Measurements from ENCODE around the gene CFAP68.

Gene CFAP68

DNA sequence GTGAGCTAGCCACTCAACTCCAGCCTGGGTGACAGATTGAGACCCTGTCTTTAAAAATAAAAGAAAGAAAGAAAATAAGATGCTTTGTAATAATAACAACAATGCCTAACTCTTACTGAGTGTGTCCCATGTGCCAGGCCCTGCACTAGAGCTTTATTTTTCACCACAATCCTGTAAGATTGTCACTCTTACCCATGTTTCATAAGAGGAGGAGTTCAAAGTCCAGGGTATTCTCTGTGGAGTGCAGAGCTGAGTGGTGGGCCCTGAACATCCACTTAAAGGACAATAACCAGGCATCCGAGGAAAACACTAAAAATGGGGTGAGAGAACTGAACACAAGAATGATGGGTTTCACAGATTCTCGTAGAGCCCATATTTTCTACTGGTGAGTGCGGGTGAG lies 38.4 kb downstream of the CFAP68 start:
- Histone ChIP-seq H3K27ac (ENCODE audit: low read length) (no peak overlapping the region), H3K36me3 (ENCODE audit: control insufficient read depth in 2 of 2, insufficient read depth in 2 of 2, low read length in 2 of 2) (no peaks in the 10 kb centered on the region), H3K9me3 (ENCODE audit: control insufficient read depth in 2 of 2, low read length in 2 of 2) (no peaks in the 10 kb centered on the region), H3K4me1 (ENCODE audit: control insufficient read depth, insufficient read depth, low read length) (peaks cover 16% of the 10 kb centered on the region), H3K9ac (ENCODE audit: low read length in 2 of 2) (no peak overlapping the region), H3K27me3 (ENCODE audit: control insufficient read depth in 1 of 2, insufficient read depth in 2 of 2, low read length in 2 of 2) (no peaks in the 10 kb centered on the region), H3K4me3 (ENCODE audit: low read length in 2 of 2) (no peak overlapping the region)

DNA sequence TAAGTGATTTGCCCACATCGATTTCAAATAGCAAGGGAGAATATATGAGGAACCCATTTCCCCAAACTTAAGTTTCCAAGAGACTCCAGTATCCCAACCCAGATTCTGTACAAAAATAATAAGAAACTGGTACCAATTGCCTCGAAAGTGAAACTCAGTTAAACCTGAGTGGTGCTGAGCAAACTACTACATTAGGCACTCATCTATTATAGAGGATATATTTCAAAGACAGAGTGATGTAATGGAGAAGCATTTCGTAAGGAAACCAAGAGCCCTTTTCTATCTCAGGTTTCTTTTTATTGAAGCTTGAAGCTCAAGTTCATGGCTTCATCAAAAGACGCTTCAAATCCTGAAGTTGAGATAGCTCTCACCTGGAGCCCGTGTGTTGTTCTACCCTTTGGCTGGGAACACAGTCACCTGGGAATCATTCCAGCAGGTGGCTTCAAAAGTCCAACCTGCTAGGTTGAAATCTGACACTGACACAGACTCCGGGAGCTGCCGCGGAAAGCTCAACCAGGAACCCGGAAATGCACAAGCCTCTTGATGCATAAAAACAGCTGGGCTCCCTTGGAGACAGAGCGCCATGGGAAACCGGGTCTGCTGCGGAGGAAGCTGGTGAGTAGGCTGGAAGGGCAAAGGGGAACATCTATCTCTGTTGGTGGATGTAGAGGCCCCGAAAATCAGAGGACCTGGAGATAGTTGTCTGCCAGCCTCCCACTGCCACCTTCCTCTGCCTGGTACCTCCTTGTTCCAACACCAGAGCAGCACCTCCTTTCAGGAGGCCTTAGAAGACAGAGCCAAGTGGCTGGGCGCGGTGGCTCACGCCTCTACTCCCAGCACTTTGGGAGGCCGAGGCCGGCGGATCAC lies 39.3 kb downstream of the CFAP68 start, which contains the start of gene C11orf52:
C11orf52 (plus strand) TSS at position 524 of the 867 bp plus-strand sequence; CDS start at position 584, 60 bp downstream.
- H3K27me3 ChIP-seq (ENCODE audit: control insufficient read depth in 1 of 2, insufficient read depth in 2 of 2, low read length in 2 of 2) = no peaks in the 10 kb centered on the region
- no peak within 1 kb of the TSS for H3K27ac ChIP-seq (ENCODE audit: low read length)
- no peaks in the 10 kb centered on the region for H3K9me3 ChIP-seq (ENCODE audit: control insufficient read depth in 2 of 2, low read length in 2 of 2)
- peaks cover 18% of the 10 kb centered on the region for H3K4me1 ChIP-seq (ENCODE audit: control insufficient read depth, insufficient read depth, low read length)
- no peak within 1 kb of the TSS for H3K9ac ChIP-seq (ENCODE audit: low read length in 2 of 2)
- no peak within 1 kb of the TSS for H3K4me3 ChIP-seq (ENCODE audit: low read length in 2 of 2)
- H3K36me3 ChIP-seq (ENCODE audit: control insufficient read depth in 2 of 2, insufficient read depth in 2 of 2, low read length in 2 of 2) = no peaks in the 10 kb centered on the region

- Histone ChIP-seq H3K4me1 (ENCODE audit: control insufficient read depth, insufficient read depth, low read length) (peaks cover 31% of the 10 kb centered on the region), H3K27me3 (ENCODE audit: control insufficient read depth in 1 of 2, insufficient read depth in 2 of 2, low read length in 2 of 2) (no peaks in the 10 kb centered on the region), H3K9me3 (ENCODE audit: control insufficient read depth in 2 of 2, low read length in 2 of 2) (no peaks in the 10 kb centered on the region), H3K36me3 (ENCODE audit: control insufficient read depth in 2 of 2, insufficient read depth in 2 of 2, low read length in 2 of 2) (no peaks in the 10 kb centered on the region), H3K9ac (ENCODE audit: low read length in 2 of 2) (no peak overlapping the region), H3K4me3 (ENCODE audit: low read length in 2 of 2) (no peak overlapping the region), H3K27ac (ENCODE audit: low read length) (no peak overlapping the region)
Observed at GRCh38 chr11:111920908-111921307, 41.6 kb downstream of the CFAP68 start.

GRCh38 chr11:111921541-111922230 lies 42.3 kb downstream of the CFAP68 start:
- Histone ChIP-seq H3K27me3 (ENCODE audit: control insufficient read depth in 1 of 2, insufficient read depth in 2 of 2, low read length in 2 of 2) (no peaks in the 10 kb centered on the region), H3K9ac (ENCODE audit: low read length in 2 of 2) (no peak overlapping the region), H3K4me1 (ENCODE audit: control insufficient read depth, insufficient read depth, low read length) (peaks cover 39% of the 10 kb centered on the region), H3K4me3 (ENCODE audit: low read length in 2 of 2) (no peak overlapping the region), H3K9me3 (ENCODE audit: control insufficient read depth in 2 of 2, low read length in 2 of 2) (no peaks in the 10 kb centered on the region), H3K27ac (ENCODE audit: low read length) (no peak overlapping the region), H3K36me3 (ENCODE audit: control insufficient read depth in 2 of 2, insufficient read depth in 2 of 2, low read length in 2 of 2) (no peaks in the 10 kb centered on the region)

DNA sequence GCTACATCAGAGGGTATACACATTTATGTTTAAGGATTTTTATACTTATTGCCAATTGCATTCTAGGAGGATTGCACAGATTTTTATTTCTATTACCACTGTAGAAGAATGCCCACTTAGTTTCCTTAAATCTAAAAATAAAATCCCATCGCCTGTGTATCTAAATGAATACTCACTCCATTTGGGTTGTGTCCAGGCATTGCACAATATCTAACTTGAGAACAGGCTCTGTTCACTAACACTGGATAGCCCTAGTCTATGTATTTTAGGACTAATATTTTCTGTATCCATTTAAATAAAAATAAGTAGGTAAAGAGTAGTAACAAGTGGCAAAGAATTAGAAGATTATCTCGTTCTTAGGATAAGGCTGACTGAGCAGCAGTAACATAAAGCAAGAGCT lies 43.5 kb downstream of the CFAP68 start:
- Histone ChIP-seq H3K27ac (ENCODE audit: low read length) (peak overlapping the region; percentile 86), H3K4me1 (ENCODE audit: control insufficient read depth, insufficient read depth, low read length) (peaks cover 44% of the 10 kb centered on the region), H3K9ac (ENCODE audit: low read length in 2 of 2) (peak overlapping the region in 1 of 2 donors; percentile 39), H3K27me3 (ENCODE audit: control insufficient read depth in 1 of 2, insufficient read depth in 2 of 2, low read length in 2 of 2) (no peaks in the 10 kb centered on the region), H3K9me3 (ENCODE audit: control insufficient read depth in 2 of 2, low read length in 2 of 2) (no peaks in the 10 kb centered on the region), H3K4me3 (ENCODE audit: low read length in 2 of 2) (peak overlapping the region in 1 of 2 donors; percentile 16), H3K36me3 (ENCODE audit: control insufficient read depth in 2 of 2, insufficient read depth in 2 of 2, low read length in 2 of 2) (no peaks in the 10 kb centered on the region)

DNA sequence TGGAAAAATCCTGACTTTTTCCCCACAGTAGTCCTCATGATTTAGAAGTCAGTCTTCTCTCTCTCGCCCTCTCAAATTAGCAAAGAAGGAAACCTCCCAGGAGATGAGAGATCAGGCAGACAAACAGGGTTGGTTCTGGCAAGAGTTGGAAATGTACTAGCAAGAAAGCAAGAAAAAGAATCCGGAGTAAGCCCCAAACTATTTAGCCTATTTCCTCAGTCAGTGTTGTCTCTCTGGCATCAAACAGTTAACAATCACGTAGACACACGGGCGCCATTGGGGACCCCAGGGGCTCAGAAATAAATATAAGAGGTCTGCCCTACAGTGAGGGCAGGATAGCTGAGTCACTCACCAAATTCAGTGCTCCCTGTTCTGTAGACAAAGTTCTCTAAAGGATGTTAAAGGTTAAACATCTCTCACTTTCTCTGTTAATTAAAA lies 44.0 kb downstream of the CFAP68 start:
- peaks cover 44% of the 10 kb centered on the region for H3K4me1 ChIP-seq (ENCODE audit: control insufficient read depth, insufficient read depth, low read length)
- H3K4me3 ChIP-seq (ENCODE audit: low read length in 2 of 2) = peak overlapping the region in 1 of 2 donors; percentile 16
- no peaks in the 10 kb centered on the region for H3K9me3 ChIP-seq (ENCODE audit: control insufficient read depth in 2 of 2, low read length in 2 of 2)
- no peaks in the 10 kb centered on the region for H3K36me3 ChIP-seq (ENCODE audit: control insufficient read depth in 2 of 2, insufficient read depth in 2 of 2, low read length in 2 of 2)
- peak overlapping the region; percentile 86 for H3K27ac ChIP-seq (ENCODE audit: low read length)
- H3K9ac ChIP-seq (ENCODE audit: low read length in 2 of 2) = peak overlapping the region; percentile 39 to 64
- no peaks in the 10 kb centered on the region for H3K27me3 ChIP-seq (ENCODE audit: control insufficient read depth in 1 of 2, insufficient read depth in 2 of 2, low read length in 2 of 2)

- Histone ChIP-seq H3K27ac (ENCODE audit: low read length) (peak overlapping the region; percentile 86), H3K9ac (ENCODE audit: low read length in 2 of 2) (peak overlapping the region; percentile 39 to 64), H3K4me3 (ENCODE audit: low read length in 2 of 2) (peak overlapping the region in 1 of 2 donors; percentile 16), H3K36me3 (ENCODE audit: control insufficient read depth in 2 of 2, insufficient read depth in 2 of 2, low read length in 2 of 2) (no peaks in the 10 kb centered on the region), H3K4me1 (ENCODE audit: control insufficient read depth, insufficient read depth, low read length) (peaks cover 44% of the 10 kb centered on the region), H3K27me3 (ENCODE audit: control insufficient read depth in 1 of 2, insufficient read depth in 2 of 2, low read length in 2 of 2) (no peaks in the 10 kb centered on the region), H3K9me3 (ENCODE audit: control insufficient read depth in 2 of 2, low read length in 2 of 2) (no peaks in the 10 kb centered on the region)
Observed at GRCh38 chr11:111923951-111924350, 44.6 kb downstream of the CFAP68 start.

DNA sequence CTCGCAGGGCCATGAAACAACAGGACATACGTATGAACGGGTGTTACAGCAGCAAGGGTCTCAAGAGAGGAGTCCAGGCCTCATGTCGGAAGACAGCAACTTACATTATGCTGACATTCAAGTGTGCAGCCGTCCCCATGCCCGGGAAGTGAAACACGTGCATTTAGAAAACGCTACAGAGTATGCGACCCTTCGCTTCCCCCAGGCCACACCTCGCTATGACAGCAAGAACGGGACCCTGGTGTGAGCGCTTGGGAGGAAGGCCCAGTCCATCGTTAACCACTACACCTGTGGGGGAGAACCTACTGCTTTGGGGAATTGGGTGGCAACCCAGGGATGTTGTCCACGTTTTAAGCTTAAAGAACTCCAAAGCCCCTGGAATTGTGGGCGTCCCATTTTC lies 46.6 kb downstream of the CFAP68 start:
- peaks cover 44% of the 10 kb centered on the region for H3K4me1 ChIP-seq (ENCODE audit: control insufficient read depth, insufficient read depth, low read length)
- peak overlapping the region in 1 of 2 donors; percentile 78 for H3K4me3 ChIP-seq (ENCODE audit: low read length in 2 of 2)

DNA sequence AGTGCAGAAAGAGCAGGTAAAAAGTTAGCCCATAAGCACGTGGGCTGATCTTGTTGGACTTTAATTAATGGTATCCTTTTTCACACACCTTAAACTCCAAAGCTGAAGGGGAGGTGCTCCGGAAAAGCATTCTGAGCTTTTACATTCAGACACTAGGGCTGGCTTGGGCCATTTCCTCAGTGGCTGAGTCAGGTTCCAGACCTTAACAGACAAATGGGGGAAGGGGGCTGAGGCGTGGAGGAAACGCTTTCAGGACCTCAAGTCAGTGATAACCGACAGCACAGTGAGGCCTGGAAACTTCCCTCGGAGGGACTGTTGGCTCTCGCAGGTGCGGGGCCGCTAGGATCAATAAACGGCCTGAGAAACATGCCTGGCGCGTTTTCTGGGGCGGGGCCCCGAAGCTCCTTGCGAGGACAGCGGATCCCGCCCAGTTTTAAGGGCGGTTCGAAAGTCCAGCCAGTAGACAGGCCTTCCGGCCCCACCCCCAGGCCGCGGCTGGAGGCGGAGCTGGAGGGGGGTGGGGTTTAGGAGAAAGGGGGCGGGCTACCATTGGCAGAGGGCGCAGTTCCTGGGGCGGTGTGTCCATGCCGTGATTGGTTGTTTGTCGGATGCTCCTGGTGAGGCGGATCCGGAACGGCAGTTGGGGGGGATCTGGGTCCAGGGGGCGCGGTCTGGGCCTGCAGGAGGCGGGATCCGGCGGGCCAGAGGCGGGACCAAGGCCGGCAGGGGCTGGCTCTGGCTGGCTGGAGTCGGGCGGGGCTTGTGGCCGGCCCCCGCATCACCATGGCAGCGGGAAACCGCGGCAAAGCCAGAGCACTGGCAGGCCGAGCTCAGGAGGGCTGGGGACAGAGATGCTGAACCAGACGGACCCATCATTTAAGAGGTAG lies 47.4 kb downstream of the CFAP68 start:
- Histone ChIP-seq H3K27ac (ENCODE audit: low read length) (peak overlapping the region; percentile 75), H3K4me3 (ENCODE audit: low read length in 2 of 2) (peak overlapping the region; percentile 74 to 78), H3K27me3 (ENCODE audit: control insufficient read depth in 1 of 2, insufficient read depth in 2 of 2, low read length in 2 of 2) (no peaks in the 10 kb centered on the region), H3K36me3 (ENCODE audit: control insufficient read depth in 2 of 2, insufficient read depth in 2 of 2, low read length in 2 of 2) (no peaks in the 10 kb centered on the region), H3K9me3 (ENCODE audit: control insufficient read depth in 2 of 2, low read length in 2 of 2) (no peaks in the 10 kb centered on the region), H3K4me1 (ENCODE audit: control insufficient read depth, insufficient read depth, low read length) (peaks cover 44% of the 10 kb centered on the region), H3K9ac (ENCODE audit: low read length in 2 of 2) (peak overlapping the region; percentile 76)

More for the DNA sequence above, 46.6 kb downstream of the CFAP68 start:
- no peaks in the 10 kb centered on the region for H3K9me3 ChIP-seq (ENCODE audit: control insufficient read depth in 2 of 2, low read length in 2 of 2)
- no peaks in the 10 kb centered on the region for H3K36me3 ChIP-seq (ENCODE audit: control insufficient read depth in 2 of 2, insufficient read depth in 2 of 2, low read length in 2 of 2)
- H3K9ac ChIP-seq (ENCODE audit: low read length in 2 of 2) = peak overlapping the region in 1 of 2 donors; percentile 76
- H3K27me3 ChIP-seq (ENCODE audit: control insufficient read depth in 1 of 2, insufficient read depth in 2 of 2, low read length in 2 of 2) = no peaks in the 10 kb centered on the region
- H3K27ac ChIP-seq (ENCODE audit: low read length) = peak overlapping the region; percentile 75

DNA sequence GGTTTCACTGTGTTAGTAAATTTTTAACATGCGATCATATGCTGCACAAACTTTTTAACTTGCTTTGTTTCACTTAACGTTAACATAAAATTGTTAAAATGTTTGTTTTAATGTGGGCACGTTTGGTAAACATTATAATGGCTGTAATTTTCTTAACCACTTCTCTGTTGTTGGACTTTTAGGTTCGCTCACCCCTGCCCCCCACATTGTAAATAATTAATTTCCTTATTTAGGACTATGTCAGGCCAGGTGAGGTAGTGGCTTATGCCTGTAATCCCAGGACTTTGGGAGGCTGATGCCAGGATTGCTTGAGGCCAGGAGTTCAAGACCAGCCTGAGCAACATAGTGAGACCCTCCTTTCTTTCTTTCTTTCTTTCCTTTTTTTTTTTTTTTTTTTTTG lies 51.1 kb downstream of the CFAP68 start:
- H3K4me3 ChIP-seq (ENCODE audit: low read length in 2 of 2) = no peak overlapping the region
- no peak overlapping the region for H3K9ac ChIP-seq (ENCODE audit: low read length in 2 of 2)
- H3K36me3 ChIP-seq (ENCODE audit: control insufficient read depth in 2 of 2, insufficient read depth in 2 of 2, low read length in 2 of 2) = no peaks in the 10 kb centered on the region
- H3K27ac ChIP-seq (ENCODE audit: low read length) = no peak overlapping the region
- no peaks in the 10 kb centered on the region for H3K9me3 ChIP-seq (ENCODE audit: control insufficient read depth in 2 of 2, low read length in 2 of 2)
- no peaks in the 10 kb centered on the region for H3K27me3 ChIP-seq (ENCODE audit: control insufficient read depth in 1 of 2, insufficient read depth in 2 of 2, low read length in 2 of 2)
- H3K4me1 ChIP-seq (ENCODE audit: control insufficient read depth, insufficient read depth, low read length) = peaks cover 30% of the 10 kb centered on the region

Data from stomach smooth muscle (tissue), 2 donors.